ENCODE data around the gene NFIX. TPM values are rescaled to one million over a fixed set of nuclear protein-coding genes. Genes with fewer than 3 reads are reported as not detected.
A peak's percentile ranks its signal among the peaks of the same experiment; 100 is the strongest.

The NFIX gene
- total and polyA plus RNA-seq, 9 of the 15 experiments (the other 6 are each of a cell fraction or from before 2014, with no cell fraction given): 0.28 to 26.8 (median 5.4) TPM

GRCh38 chr19:12965017-12965811, 30.1 kb upstream of the NFIX start (continued):
- TF ChIP-seq, protein P1, sequence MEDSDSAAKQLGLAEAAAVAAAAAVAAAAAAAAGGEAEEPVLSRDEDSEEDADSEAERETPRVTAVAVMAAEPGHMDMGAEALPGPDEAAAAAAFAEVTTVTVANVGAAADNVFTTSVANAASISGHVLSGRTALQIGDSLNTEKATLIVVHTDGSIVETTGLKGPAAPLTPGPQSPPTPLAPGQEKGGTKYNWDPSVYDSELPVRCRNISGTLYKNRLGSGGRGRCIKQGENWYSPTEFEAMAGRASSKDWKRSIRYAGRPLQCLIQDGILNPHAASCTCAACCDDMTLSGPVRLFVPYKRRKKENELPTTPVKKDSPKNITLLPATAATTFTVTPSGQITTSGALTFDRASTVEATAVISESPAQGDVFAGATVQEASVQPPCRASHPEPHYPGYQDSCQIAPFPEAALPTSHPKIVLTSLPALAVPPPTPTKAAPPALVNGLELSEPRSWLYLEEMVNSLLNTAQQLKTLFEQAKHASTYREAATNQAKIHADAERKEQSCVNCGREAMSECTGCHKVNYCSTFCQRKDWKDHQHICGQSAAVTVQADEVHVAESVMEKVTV (CRISPR knock-in tag; IDR thresholded peaks at IDR 0.05): peak; percentile 27; the same call in 1 of the 2 replicates
- TF ChIP-seq SUPT5H (IDR thresholded peaks at IDR 0.05) (0 out of 2 replicates have a peak, but pooled peaks have one; percentile 42), RBBP5 (IDR thresholded peaks at IDR 0.05; ENCODE audit: borderline replicate concordance, insufficient read depth, low read length, poor library complexity, severe bottlenecking) (peak; percentile 20), CBFB (CRISPR knock-in tag; IDR thresholded peaks at IDR 0.05) (peak; percentile 26; the same call in 1 of the 2 replicates), SOX6 (IDR thresholded peaks at IDR 0.05) (0 out of 2 replicates have a peak, but pooled peaks have one; percentile 46), TSHZ1 (CRISPR knock-in tag; IDR thresholded peaks at IDR 0.05) (no peak), SIN3B (IDR thresholded peaks at IDR 0.05; ENCODE audit: low read depth) (peak; percentile 26; the same call in 1 of the 2 replicates), SMARCE1 (IDR thresholded peaks at IDR 0.05) (peak; percentile 64; the same call in 1 of the 2 replicates), CTBP1 (IDR thresholded peaks at IDR 0.05; ENCODE audit: borderline replicate concordance) (peak; percentile 87), MIER1 (IDR thresholded peaks at IDR 0.05; ENCODE audit: low read depth) (0 out of 2 replicates have a peak, but pooled peaks have one; percentile 65), MTF1 (CRISPR knock-in tag; IDR thresholded peaks at IDR 0.05; ENCODE audit: borderline replicate concordance) (no peak), NFXL1 (CRISPR knock-in tag; IDR thresholded peaks at IDR 0.05) (no peak), ZNF740 (CRISPR knock-in tag; IDR thresholded peaks at IDR 0.05) (peak; percentile 88), ZNF740 (tag; IDR thresholded peaks at IDR 0.05) (peak in 1 of 2 experiments; percentile 52; a peak in 1 of 4 replicates), SREBF1 (IDR thresholded peaks at IDR 0.05; ENCODE audit: borderline replicate concordance, low read depth, low read length) (no peak), TBP (optimal IDR thresholded peaks at IDR 0.05; ENCODE audit: low read depth, low read length) (peak; percentile 42), POLR2AphosphoS5 (IDR thresholded peaks at IDR 0.05; ENCODE audit: control insufficient read depth, insufficient read depth, low read depth, low read length) (peak; percentile 50; the same call in 1 of the 2 replicates), ATF7 (IDR thresholded peaks at IDR 0.05) (peak; percentile 73), MED1 (CRISPR knock-in tag; IDR thresholded peaks at IDR 0.05; ENCODE audit: borderline replicate concordance) (0 out of 2 replicates have a peak, but pooled peaks have one; percentile 79)
- TF ChIP-seq, protein P2, sequence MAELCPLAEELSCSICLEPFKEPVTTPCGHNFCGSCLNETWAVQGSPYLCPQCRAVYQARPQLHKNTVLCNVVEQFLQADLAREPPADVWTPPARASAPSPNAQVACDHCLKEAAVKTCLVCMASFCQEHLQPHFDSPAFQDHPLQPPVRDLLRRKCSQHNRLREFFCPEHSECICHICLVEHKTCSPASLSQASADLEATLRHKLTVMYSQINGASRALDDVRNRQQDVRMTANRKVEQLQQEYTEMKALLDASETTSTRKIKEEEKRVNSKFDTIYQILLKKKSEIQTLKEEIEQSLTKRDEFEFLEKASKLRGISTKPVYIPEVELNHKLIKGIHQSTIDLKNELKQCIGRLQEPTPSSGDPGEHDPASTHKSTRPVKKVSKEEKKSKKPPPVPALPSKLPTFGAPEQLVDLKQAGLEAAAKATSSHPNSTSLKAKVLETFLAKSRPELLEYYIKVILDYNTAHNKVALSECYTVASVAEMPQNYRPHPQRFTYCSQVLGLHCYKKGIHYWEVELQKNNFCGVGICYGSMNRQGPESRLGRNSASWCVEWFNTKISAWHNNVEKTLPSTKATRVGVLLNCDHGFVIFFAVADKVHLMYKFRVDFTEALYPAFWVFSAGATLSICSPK (IDR thresholded peaks at IDR 0.05; ENCODE audit: borderline replicate concordance): peak; percentile 82; the same call in 1 of the 2 replicates
